GM12873 (cell line): ENCODE results near the gene GNAL.

Source experiments
- CTCF ChIP-seq: IDR thresholded peaks from 2 replicates; pipeline ENCODE4 v1.5.1; 2012; ENCODE audit warnings: low read depth, mild to moderate bottlenecking, moderate library complexity, low read length, control low read depth; ENCODE audit not compliant: insufficient read depth; ENCODE audit errors: missing control alignments

GNAL gene

GRCh38 chr18:11860594-11861450 lies 171.8 kb downstream of the GNAL start:
- no peak for TF ChIP-seq CTCF

- no peak for TF ChIP-seq CTCF
These were observed 172.7 kb downstream of the GNAL start for GRCh38 chr18:11861583-11862288.

- no peak for TF ChIP-seq CTCF
These were observed 173.5 kb downstream of the GNAL start for GRCh38 chr18:11862468-11863137.

GRCh38 chr18:11864471-11864870 lies 175.4 kb downstream of the GNAL start:
- TF ChIP-seq CTCF, result no peak

GRCh38 chr18:11865071-11865470 lies 176.0 kb downstream of the GNAL start:
- TF ChIP-seq CTCF, result no peak

GRCh38 chr18:11866329-11866728 lies 177.3 kb downstream of the GNAL start:
- TF ChIP-seq CTCF, result no peak

- TF ChIP-seq CTCF, result no peak
These were observed 177.7 kb downstream of the GNAL start for GRCh38 chr18:11866764-11867163.
